ENCODE results near the gene CEP44. TPM values are rescaled to one million over a fixed set of nuclear protein-coding genes. Genes with fewer than 3 reads are reported as not detected.
"Not testable (repeated sequence)": the region's sequence is repeated elsewhere in the genome, so short reads cannot be mapped to it uniquely, and the experiment has no call there.

Gene CEP44
- total RNA-seq, 1 donor from 2014 or later, result 19.1 TPM

DNA sequence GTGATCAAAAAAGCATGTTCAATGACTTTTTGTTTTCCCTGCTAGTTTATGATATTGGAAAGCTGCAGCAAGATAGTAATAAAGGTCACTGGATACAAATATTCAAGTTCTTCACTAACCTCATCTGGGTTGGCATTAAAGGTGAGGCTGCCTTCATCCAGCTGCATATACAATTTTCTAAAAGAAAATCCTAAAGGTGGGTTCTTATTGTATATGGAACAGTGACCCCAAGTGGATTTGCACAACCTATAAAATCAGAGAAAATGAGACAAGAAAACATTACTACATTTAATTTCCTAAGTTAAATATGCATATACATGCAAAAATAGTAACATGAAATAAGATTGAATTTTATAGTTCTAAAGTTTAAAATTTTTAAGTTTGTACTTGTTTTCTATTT, 24.1 kb upstream of the CEP44 start:
- DNase-seq (ENCODE audit: extremely low spot score, unreplicated experiment), result no peak
- peaks cover 3% of the 10 kb centered on the region for H3K36me3 Mint-ChIP-seq
- H3K4me1 Mint-ChIP-seq (ENCODE audit: unreplicated experiment), result peaks cover 9% of the 10 kb centered on the region
- no peak overlapping the region for H3K27ac Mint-ChIP-seq
- H3K4me3 Mint-ChIP-seq, result no peak overlapping the region
- TF ChIP-seq, protein P1, sequence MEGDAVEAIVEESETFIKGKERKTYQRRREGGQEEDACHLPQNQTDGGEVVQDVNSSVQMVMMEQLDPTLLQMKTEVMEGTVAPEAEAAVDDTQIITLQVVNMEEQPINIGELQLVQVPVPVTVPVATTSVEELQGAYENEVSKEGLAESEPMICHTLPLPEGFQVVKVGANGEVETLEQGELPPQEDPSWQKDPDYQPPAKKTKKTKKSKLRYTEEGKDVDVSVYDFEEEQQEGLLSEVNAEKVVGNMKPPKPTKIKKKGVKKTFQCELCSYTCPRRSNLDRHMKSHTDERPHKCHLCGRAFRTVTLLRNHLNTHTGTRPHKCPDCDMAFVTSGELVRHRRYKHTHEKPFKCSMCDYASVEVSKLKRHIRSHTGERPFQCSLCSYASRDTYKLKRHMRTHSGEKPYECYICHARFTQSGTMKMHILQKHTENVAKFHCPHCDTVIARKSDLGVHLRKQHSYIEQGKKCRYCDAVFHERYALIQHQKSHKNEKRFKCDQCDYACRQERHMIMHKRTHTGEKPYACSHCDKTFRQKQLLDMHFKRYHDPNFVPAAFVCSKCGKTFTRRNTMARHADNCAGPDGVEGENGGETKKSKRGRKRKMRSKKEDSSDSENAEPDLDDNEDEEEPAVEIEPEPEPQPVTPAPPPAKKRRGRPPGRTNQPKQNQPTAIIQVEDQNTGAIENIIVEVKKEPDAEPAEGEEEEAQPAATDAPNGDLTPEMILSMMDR (conservative IDR thresholded peaks at IDR 0.05), result no peak
- H3K27me3 Mint-ChIP-seq, result no peaks in the 10 kb centered on the region
- no peaks in the 10 kb centered on the region for H3K9me3 Mint-ChIP-seq

DNA sequence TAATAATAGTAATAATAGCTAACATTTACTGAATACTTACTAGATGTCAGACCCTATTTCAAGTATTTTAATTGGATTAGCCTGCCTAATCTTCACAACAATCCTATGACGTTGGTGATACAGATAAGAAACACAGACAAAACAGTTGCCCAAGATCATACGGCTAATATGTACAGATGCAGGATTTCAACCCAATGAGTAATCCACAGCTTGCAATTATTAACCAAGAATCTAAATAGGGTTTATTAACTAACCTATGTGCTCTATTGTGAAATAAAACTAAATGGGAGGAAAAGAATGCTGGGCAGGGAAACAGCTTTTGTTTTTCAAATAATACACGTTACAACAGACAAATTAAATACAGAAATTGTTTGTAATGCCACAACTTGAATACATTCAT, 23.6 kb upstream of the CEP44 start:
- Mint-ChIP-seq H3K4me3 (no peak overlapping the region), H3K27ac (no peak overlapping the region), H3K36me3 (peaks cover 3% of the 10 kb centered on the region), H3K27me3 (no peaks in the 10 kb centered on the region), H3K4me1 (ENCODE audit: unreplicated experiment) (peaks cover 9% of the 10 kb centered on the region), H3K9me3 (no peaks in the 10 kb centered on the region)
- DNase-seq (ENCODE audit: extremely low spot score, unreplicated experiment), result no peak
- TF ChIP-seq, protein P1 (conservative IDR thresholded peaks at IDR 0.05), result no peak

DNA sequence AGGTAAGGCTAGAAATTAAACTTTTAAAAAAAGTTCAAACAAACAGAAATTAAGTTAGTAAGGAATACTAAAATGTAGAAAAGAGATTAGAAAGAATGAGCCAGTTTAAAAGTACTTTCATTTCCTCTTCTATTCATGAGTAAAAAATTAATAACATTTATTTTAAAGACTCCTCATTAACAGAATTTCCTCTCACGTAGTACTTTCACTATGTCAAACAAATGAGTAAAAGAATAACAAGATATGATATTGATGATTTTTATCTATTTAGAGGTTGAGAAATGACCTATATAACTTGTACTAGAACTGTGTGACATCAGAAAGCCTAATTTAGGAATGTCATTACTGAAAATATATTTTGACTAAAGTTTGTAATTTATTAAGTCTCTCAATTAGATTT, 22.3 kb upstream of the CEP44 start:
- not testable (repeated sequence) for H3K36me3 Mint-ChIP-seq; DNase-seq (ENCODE audit: extremely low spot score, unreplicated experiment); H3K4me3 Mint-ChIP-seq; H3K27me3 Mint-ChIP-seq; H3K27ac Mint-ChIP-seq; H3K9me3 Mint-ChIP-seq; H3K4me1 Mint-ChIP-seq (ENCODE audit: unreplicated experiment)

- H3K36me3 Mint-ChIP-seq, result peaks cover 3% of the 10 kb centered on the region
- DNase-seq (ENCODE audit: extremely low spot score, unreplicated experiment), result no peak
- no peak overlapping the region for H3K27ac Mint-ChIP-seq
- H3K4me1 Mint-ChIP-seq (ENCODE audit: unreplicated experiment), result peaks cover 9% of the 10 kb centered on the region
- no peaks in the 10 kb centered on the region for H3K9me3 Mint-ChIP-seq
- no peak overlapping the region for H3K4me3 Mint-ChIP-seq
- H3K27me3 Mint-ChIP-seq, result no peaks in the 10 kb centered on the region
- TF ChIP-seq, protein P1 (conservative IDR thresholded peaks at IDR 0.05), result no peak
These were observed 20.9 kb upstream of the CEP44 start for GRCh38 chr4:174262624-174263444.

DNA sequence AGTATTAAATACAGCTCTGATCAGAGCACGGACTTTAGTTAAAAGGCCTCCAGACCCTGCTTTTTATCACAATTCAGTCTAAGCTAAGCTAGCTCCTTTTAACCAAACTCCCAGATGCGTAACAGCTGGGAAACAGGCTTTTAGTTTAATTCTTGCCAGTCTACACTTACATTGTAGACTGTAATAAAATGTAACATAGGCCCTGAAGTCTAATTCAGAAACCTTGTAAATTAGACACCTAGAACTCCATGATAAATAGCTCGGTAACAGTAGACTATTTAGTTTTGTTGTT, 20.3 kb upstream of the CEP44 start:
- no peak for DNase-seq (ENCODE audit: extremely low spot score, unreplicated experiment)
- Mint-ChIP-seq H3K4me1 (ENCODE audit: unreplicated experiment) (peaks cover 9% of the 10 kb centered on the region), H3K27ac (no peak overlapping the region), H3K9me3 (no peaks in the 10 kb centered on the region), H3K4me3 (no peak overlapping the region), H3K36me3 (peaks cover 3% of the 10 kb centered on the region), H3K27me3 (no peaks in the 10 kb centered on the region)
- TF ChIP-seq, protein P1 (conservative IDR thresholded peaks at IDR 0.05), result no peak

DNA sequence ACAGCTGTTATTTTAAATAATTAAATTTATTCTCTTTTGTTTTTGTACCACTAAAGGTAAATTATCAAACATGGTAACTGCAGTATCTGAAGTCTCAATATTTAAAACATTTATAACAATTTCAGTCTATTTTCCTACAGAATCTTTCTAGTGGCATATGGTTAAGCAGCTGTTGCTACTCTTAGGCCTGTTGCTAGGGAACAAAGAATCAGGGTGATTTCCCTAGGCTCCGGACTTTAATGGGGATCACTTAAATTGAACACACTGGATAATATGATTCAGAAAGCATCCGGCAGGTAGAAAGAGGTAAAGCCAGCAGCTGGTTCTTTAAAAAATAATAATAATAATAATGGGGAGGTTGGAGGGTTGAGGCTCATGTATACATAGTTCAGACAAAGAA, 17.8 kb upstream of the CEP44 start:
- Mint-ChIP-seq H3K36me3 (peaks cover 3% of the 10 kb centered on the region), H3K4me3 (no peak overlapping the region), H3K27ac (no peak overlapping the region), H3K9me3 (no peaks in the 10 kb centered on the region), H3K4me1 (ENCODE audit: unreplicated experiment) (peaks cover 5% of the 10 kb centered on the region), H3K27me3 (no peaks in the 10 kb centered on the region)
- TF ChIP-seq, protein P1 (conservative IDR thresholded peaks at IDR 0.05), result no peak
- no peak for DNase-seq (ENCODE audit: extremely low spot score, unreplicated experiment)

Data from type B pancreatic cell (in vitro differentiated cells).